ENCODE results near the gene UGT1A5. TPM values are rescaled to one million over a fixed set of nuclear protein-coding genes. Genes with fewer than 3 reads are reported as not detected.
"Not testable (repeated sequence)": the region's sequence is repeated elsewhere in the genome, so short reads cannot be mapped to it uniquely, and the experiment has no call there.

Gene UGT1A5
- polyA plus RNA-seq, 3 donors from 2014 or later, result not detected

GRCh38 chr2:233745073-233745755 lies 32.5 kb downstream of the UGT1A5 start:
- H3K9me3 Mint-ChIP-seq, result peaks cover 0 to 5% (median under 1%) of the 10 kb centered on the region in 6 donors
- H3K4me1 Mint-ChIP-seq, result no peaks in the 10 kb centered on the region
- no peak overlapping the region for H3K27ac Mint-ChIP-seq
- no peak for DNase-seq
- no peaks in the 10 kb centered on the region for H3K36me3 Mint-ChIP-seq
- peaks cover 0 to 7% (median 4%) of the 10 kb centered on the region in 3 donors for H3K27me3 Mint-ChIP-seq (ENCODE audit: low read depth in 3 of 3)
- no peak overlapping the region for H3K4me3 Mint-ChIP-seq

DNA sequence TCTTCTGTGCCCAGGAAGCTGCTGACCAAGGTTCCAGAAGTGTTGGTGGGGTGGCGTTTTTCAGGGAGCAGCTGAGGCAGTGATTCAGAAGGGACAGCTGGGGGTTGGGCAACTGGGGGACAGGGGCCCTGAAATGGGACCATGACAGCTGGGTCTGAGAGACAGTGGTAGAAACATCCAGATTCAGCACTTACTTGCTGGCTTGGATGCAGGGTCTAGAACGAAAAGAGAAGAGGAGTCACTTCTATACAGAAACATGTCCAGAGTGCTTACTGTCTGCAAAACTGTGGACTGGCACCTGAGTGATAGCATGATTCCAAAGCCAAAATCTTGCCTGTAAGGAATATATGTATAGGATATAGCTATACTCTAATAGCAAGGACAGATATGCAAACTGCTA lies 33.1 kb downstream of the UGT1A5 start:
- H3K4me1 Mint-ChIP-seq; H3K27ac Mint-ChIP-seq; H3K27me3 Mint-ChIP-seq (ENCODE audit: low read depth in 3 of 3); H3K9me3 Mint-ChIP-seq; H3K36me3 Mint-ChIP-seq; DNase-seq; H3K4me3 Mint-ChIP-seq: not testable (repeated sequence)

DNA sequence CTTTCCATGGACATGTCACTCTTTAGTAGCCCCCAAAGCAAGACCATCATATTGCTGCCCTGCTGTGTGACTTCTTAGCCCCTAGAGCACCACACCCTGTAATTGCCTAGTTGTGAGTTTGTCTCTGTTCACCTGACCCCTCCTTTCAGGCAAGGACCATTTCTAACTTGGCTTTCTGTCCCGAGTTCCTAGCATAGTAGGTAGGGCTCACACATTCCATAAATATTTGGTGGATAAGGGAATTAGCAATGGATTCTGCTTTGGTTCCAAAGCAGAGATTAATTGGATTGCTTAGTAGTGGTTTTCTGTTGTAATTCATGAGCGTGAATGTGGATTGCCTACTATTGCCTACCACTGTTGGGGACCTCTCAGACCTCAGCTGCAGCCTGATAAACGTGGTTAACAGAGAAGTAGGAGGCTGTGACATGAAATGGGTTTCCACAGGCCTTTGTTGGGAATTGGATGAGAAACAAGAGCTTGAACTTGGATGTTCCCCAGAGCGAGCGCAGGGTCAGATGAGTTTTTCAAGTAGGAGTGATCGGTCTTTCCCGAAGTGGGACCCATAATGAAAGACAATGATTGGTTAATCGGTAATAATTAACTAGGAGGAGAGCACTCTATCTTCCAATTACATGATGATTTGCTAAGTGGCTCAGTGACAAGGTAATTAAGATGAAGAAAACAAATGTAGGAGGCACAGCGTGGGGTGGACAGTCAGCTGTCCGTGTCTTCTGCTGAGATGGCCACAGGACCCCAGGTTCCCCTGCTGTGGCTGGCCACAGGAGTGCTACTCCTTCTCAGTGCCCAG lies 34.0 kb downstream of the UGT1A5 start:
- Mint-ChIP-seq H3K4me3 (no peak overlapping the region), H3K27me3 (ENCODE audit: low read depth in 3 of 3) (peaks cover 0 to 10% (median 3%) of the 10 kb centered on the region in 3 donors), H3K36me3 (no peaks in the 10 kb centered on the region), H3K27ac (no peak overlapping the region), H3K4me1 (no peaks in the 10 kb centered on the region), H3K9me3 (peaks cover 0 to 15% (median 4%) of the 10 kb centered on the region in 6 donors)
- no peak for DNase-seq

GRCh38 chr2:233747283-233747544 lies 34.5 kb downstream of the UGT1A5 start:
- peaks cover 0 to 15% (median 5%) of the 10 kb centered on the region in 3 donors for H3K27me3 Mint-ChIP-seq (ENCODE audit: low read depth in 3 of 3)
- no peaks in the 10 kb centered on the region for H3K4me1 Mint-ChIP-seq
- H3K27ac Mint-ChIP-seq, result no peak overlapping the region
- H3K36me3 Mint-ChIP-seq, result no peaks in the 10 kb centered on the region
- no peak overlapping the region for H3K4me3 Mint-ChIP-seq
- DNase-seq, result no peak
- peaks cover 0 to 17% (median 4%) of the 10 kb centered on the region in 6 donors for H3K9me3 Mint-ChIP-seq

DNA sequence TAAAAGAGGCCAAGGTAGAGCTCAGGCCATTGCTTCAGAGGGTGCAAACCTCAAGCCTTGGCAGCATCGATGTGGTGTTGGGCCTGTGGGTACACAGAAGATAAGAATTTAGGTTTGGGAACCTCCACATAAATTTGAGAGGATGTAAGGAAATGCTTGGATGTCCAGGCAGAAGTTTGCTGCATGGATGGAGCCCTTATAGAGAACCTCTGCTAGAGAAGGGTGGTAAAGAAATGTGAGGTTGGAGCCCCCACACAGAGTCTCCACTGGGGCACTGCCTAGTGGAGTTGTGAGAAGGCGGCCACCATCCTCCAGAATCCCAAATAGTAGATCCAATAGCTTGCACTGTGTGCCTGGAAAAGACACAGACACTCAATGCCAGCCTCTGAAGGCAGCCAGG lies 38.0 kb downstream of the UGT1A5 start:
- not testable (repeated sequence) for H3K4me3 Mint-ChIP-seq, DNase-seq, H3K36me3 Mint-ChIP-seq, H3K27ac Mint-ChIP-seq, H3K4me1 Mint-ChIP-seq
- Mint-ChIP-seq H3K9me3 (peaks cover 0 to 17% (median 4%) of the 10 kb centered on the region in 6 donors), H3K27me3 (ENCODE audit: low read depth in 3 of 3) (peaks cover 0 to 17% (median 2%) of the 10 kb centered on the region in 3 donors)

DNA sequence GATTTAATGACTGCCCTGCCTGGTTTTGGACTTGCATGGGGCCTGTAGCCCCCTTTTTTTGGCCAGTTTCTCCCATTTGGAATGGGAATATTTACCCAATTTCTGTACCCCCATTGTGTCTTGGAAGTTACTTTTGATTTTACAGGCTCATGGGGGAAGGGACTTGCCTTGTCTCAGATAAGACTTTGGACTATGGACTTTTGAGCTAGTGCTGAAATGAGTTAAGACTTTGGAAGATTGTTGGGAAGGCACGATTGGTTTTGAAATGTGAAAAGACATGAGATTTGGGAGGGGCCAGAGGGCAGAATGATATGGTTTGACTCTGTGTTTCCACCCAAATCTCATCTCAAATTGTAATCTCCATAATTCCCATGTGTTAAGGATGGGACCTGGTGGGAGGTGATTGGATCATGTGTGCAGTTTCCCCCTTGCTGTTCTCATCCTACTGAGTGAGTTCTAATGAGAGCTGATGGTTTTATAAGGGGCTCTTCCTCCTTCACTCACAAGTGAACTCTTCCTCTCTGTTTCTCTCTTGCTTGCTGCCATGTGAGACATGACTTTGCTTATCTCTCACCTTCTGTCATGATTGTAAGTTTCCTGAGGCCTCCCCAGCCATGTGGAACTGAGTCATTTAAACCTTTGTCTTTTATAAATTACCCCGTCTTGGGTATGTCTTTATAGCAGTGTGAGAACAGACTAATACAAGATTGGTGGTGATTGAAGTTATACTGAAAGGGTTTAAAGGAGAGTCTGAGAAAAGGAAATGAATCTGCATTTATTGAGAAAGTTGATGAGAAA lies 38.7 kb downstream of the UGT1A5 start:
- not testable (repeated sequence) for H3K36me3 Mint-ChIP-seq, H3K4me3 Mint-ChIP-seq

DNA sequence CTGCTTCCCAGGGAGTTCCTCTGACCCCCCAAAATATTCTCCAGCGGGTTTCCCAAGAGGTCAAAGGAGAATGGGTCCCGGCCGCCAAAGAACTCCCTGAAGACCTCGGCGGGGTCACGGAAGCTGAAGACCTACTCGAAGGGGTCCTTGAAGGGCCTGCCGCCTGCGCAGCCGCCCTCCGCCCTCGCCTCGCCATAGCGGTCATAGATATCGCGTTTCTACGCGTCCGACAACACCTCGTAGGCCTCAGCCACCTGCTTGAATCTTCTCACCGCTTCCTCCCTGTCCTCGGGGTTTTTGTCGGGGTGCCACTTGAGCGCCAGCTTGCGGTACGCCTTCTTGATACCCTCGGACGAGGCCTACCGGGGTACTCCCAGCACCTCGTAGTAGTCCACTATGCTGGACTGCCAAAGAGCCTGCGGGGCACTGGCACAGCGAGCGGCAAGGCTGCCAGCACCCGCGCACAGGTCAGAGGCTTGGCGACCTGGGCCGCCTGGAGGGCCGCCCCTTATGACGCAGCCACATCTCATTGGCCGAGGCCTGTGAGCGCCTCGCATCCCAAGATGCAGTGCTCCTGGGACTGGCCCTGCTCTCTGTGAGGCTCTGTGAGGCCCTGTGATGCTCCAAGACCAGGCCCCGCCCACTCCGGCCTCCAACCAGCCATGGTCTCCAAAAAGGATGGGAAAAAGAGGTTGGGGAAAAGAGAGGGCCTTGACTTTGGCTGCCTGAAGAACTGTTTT lies 42.3 kb downstream of the UGT1A5 start:
- Mint-ChIP-seq H3K36me3 (no peaks in the 10 kb centered on the region), H3K4me1 (no peaks in the 10 kb centered on the region), H3K27ac (no peak overlapping the region), H3K9me3 (peaks cover 0 to 15% (median 2%) of the 10 kb centered on the region in 6 donors), H3K27me3 (ENCODE audit: low read depth in 3 of 3) (peaks cover 0 to 10% (median 2%) of the 10 kb centered on the region in 3 donors), H3K4me3 (no peak overlapping the region)
- DNase-seq, result no peak

More for the DNA sequence above, 38.7 kb downstream of the UGT1A5 start:
- not testable (repeated sequence) for H3K4me1 Mint-ChIP-seq, DNase-seq, H3K27ac Mint-ChIP-seq
- peaks cover 0 to 17% (median 4%) of the 10 kb centered on the region in 6 donors for H3K9me3 Mint-ChIP-seq
- peaks cover 0 to 17% (median 2%) of the 10 kb centered on the region in 3 donors for H3K27me3 Mint-ChIP-seq (ENCODE audit: low read depth in 3 of 3)

DNA sequence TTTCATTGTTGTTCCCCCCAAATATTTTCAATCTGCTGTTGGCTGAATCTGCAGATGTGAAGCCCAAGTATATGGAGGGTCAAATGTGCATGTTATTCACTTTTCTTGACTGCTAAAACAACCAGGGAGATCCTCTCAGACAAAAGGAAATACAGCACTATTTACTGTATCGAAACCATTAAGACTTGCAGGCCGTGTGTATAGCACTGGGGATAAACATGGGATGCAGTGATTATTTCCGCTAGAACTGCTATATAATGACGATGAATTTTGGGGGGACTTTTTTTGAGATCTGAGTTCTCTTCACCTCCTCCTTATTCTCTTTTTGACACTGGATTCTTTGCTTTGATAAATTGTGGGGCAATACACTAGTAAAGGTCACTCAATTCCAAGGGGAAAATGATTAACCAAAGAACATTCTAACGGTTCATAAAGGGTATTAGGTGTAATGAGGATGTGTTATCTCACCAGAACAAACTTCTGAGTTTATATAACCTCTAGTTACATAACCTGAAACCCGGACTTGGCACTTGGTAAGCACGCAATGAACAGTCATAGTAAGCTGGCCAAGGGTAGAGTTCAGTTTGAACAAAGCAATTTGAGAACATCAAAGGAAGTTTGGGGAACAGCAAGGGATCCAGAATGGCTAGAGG lies 43.8 kb downstream of the UGT1A5 start:
- Mint-ChIP-seq H3K9me3 (peaks cover 0 to 3% (median 0%) of the 10 kb centered on the region in 6 donors), H3K27me3 (ENCODE audit: low read depth in 3 of 3) (peaks cover 0 to 8% (median 5%) of the 10 kb centered on the region in 3 donors), H3K4me3 (no peak overlapping the region), H3K36me3 (no peaks in the 10 kb centered on the region), H3K27ac (no peak overlapping the region), H3K4me1 (no peaks in the 10 kb centered on the region)
- no peak for DNase-seq

- Mint-ChIP-seq H3K4me1 (no peaks in the 10 kb centered on the region), H3K36me3 (no peaks in the 10 kb centered on the region), H3K9me3 (no peaks in the 10 kb centered on the region), H3K27ac (no peak overlapping the region), H3K27me3 (ENCODE audit: low read depth in 3 of 3) (peaks cover 0 to 3% (median 0%) of the 10 kb centered on the region in 3 donors), H3K4me3 (no peak overlapping the region)
- DNase-seq, result no peak
Measured at GRCh38 chr2:233758141-233758540, 45.4 kb downstream of the UGT1A5 start.

DNA sequence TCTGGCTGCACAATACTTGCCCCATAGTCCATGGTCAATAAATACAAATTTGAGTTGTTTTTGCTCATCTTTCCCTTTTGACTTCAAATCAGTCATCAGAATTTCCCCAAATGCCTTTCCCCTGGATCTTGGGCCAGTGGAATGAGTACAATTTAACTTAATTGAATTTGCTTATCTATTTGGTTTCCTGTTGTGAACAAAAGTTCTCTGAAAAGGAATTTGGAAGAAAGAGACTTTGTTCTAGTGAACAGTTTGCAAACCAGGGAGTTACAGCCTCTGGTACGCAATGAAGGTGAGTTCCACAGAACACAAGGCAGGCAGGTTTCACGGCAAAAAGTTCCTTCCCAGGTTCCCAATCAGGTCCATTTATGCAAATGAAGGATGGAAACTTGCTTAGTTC lies 46.1 kb downstream of the UGT1A5 start:
- Mint-ChIP-seq H3K27ac (no peak overlapping the region), H3K9me3 (no peaks in the 10 kb centered on the region), H3K27me3 (ENCODE audit: low read depth in 3 of 3) (peaks cover 0 to 6% (median 4%) of the 10 kb centered on the region in 3 donors), H3K36me3 (no peaks in the 10 kb centered on the region), H3K4me1 (no peaks in the 10 kb centered on the region), H3K4me3 (no peak overlapping the region)
- DNase-seq, result no peak

DNA sequence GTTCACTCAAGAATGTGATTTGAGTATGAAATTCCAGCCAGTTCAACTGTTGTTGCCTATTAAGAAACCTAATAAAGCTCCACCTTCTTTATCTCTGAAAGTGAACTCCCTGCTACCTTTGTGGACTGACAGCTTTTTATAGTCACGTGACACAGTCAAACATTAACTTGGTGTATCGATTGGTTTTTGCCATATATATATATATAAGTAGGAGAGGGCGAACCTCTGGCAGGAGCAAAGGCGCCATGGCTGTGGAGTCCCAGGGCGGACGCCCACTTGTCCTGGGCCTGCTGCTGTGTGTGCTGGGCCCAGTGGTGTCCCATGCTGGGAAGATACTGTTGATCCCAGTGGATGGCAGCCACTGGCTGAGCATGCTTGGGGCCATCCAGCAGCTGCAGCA lies 47.3 kb downstream of the UGT1A5 start, which contains the start of gene UGT1A1:
TSS of gene UGT1A1 (plus strand) at position 228 of the 400 bp plus-strand sequence. CDS start at position 246, 18 bp downstream.
- no peak for DNase-seq
- H3K36me3 Mint-ChIP-seq, result no peaks in the 10 kb centered on the region
- no peak within 1 kb of the TSS for H3K4me3 Mint-ChIP-seq
- H3K27me3 Mint-ChIP-seq (ENCODE audit: low read depth in 3 of 3), result peaks cover 0 to 6% (median 4%) of the 10 kb centered on the region in 3 donors
- H3K9me3 Mint-ChIP-seq, result no peaks in the 10 kb centered on the region
- H3K27ac Mint-ChIP-seq, result no peak within 1 kb of the TSS
- no peaks in the 10 kb centered on the region for H3K4me1 Mint-ChIP-seq

GRCh38 chr2:233761040-233761769 lies 48.5 kb downstream of the UGT1A5 start:
- no peak overlapping the region for H3K4me3 Mint-ChIP-seq
- no peaks in the 10 kb centered on the region for H3K36me3 Mint-ChIP-seq
- no peaks in the 10 kb centered on the region for H3K4me1 Mint-ChIP-seq
- peaks cover 0 to 6% (median 4%) of the 10 kb centered on the region in 3 donors for H3K27me3 Mint-ChIP-seq (ENCODE audit: low read depth in 3 of 3)
- no peak for DNase-seq
- no peak overlapping the region for H3K27ac Mint-ChIP-seq
- H3K9me3 Mint-ChIP-seq, result no peaks in the 10 kb centered on the region

All from immature natural killer cell (primary cell).